ENCODE results near the gene CAMK2A.

- TF ChIP-seq POLR2A (IDR thresholded peaks at IDR 0.05; ENCODE audit: low read depth, low read length) = no peak
- no peak for TF ChIP-seq CTCF (IDR thresholded peaks at IDR 0.05; ENCODE audit: extremely low read depth in 1 of 2, insufficient read depth in 1 of 2, low read depth in 1 of 2, low read length in 2 of 2)
- TF ChIP-seq MAX (IDR thresholded peaks at IDR 0.05; ENCODE audit: insufficient read depth, insufficient read length) = no peak
- no peak for TF ChIP-seq POLR2AphosphoS5 (IDR thresholded peaks at IDR 0.05; ENCODE audit: insufficient read depth, low read depth, low read length)
- no peak for TF ChIP-seq EZH2 (IDR thresholded peaks at IDR 0.05; ENCODE audit: borderline replicate concordance, low read depth, low read length, severe bottlenecking)
- no peak for TF ChIP-seq JUN (IDR thresholded peaks at IDR 0.05; ENCODE audit: borderline replicate concordance, insufficient read depth, insufficient read length, low read depth)
- no peak for TF ChIP-seq FOS (IDR thresholded peaks at IDR 0.05; ENCODE audit: borderline replicate concordance, insufficient read depth, low read length)
- no peak for TF ChIP-seq MYC (IDR thresholded peaks at IDR 0.05; ENCODE audit: low read depth, low read length)
- TF ChIP-seq GATA2 (IDR thresholded peaks at IDR 0.05; ENCODE audit: insufficient read depth, insufficient read length, low read depth, low read length) = no peak
Observed at GRCh38 chr5:150298701-150299451, 9.3 kb upstream of the CAMK2A start.

Data from endothelial cell of umbilical vein (primary cell).